GM12891 (cell line): ENCODE results near the gene ADAT3.
A peak's percentile ranks its signal among the peaks of the same experiment; 100 is the strongest.

Experiments
- DNase-seq: peaks from one replicate; pipeline ENCODE4 v3.0.0; 2011; ENCODE audit warnings: low spot score; ENCODE audit not compliant: insufficient read length
- FAIRE-seq: peaks from 2 replicates; lab custom pipeline; 2011; peaks lifted over from hg19 to GRCh38; lab: Jason Lieb, UNC
- PAX5 ChIP-seq: IDR thresholded peaks from 2 replicates; pipeline ENCODE4 v1.6.1; 2011; ENCODE audit warnings: low read length, moderate library complexity, mild to moderate bottlenecking; ENCODE audit not compliant: insufficient read depth, severe bottlenecking
- POLR2A ChIP-seq: IDR thresholded peaks from 2 replicates; pipeline ENCODE4 v1.6.1; 2011; ENCODE audit warnings: low read depth, low read length, control low read depth
- POLR2AphosphoS5 ChIP-seq: IDR thresholded peaks from 2 replicates; pipeline ENCODE4 v1.6.1; 2011; ENCODE audit warnings: low read depth, low read length, control low read depth
- POU2F2 ChIP-seq: IDR thresholded peaks from 2 replicates; pipeline ENCODE4 v1.6.1; 2011; ENCODE audit warnings: low read depth, mild to moderate bottlenecking, control low read depth, low read length, moderate library complexity
- SPI1 ChIP-seq: IDR thresholded peaks from 2 replicates; pipeline ENCODE4 v1.6.1; 2011; ENCODE audit warnings: low read depth, low read length, control low read depth
- TAF1 ChIP-seq: IDR thresholded peaks from 2 replicates; pipeline ENCODE4 v1.6.1; 2011; ENCODE audit warnings: low read depth, low read length, control low read depth

The ADAT3 gene

DNA sequence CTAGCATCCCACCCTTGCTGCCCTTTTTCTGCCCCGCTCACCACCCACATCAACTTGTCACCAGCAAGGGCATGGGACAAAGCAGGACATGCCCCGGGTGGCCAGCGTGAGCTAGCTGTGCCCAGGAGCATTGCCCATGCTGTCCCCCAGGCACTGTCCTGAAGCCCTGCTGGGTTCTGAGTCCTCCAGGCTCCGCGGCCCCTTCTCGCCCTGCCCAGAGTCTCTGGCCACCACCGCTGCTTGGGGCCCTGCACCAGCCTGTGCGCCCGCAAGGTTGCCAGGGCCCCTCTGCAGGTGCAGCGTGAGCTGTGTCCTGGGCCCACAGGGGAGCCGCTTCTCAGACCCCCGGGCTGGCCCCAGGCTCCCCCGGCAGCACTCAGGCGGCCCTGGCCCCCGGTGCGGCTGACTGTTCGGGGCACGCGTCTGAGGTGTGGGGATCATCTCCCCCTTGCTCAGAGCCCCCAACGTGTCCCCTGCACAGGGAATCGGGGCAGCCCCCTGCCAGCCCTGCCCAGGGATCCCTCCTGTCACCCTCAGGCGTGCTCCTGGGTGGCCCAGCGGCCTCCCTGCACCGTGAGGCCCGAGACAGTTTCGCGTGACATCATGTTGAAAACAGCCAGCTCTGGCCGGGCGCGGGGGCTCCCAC, 39.8 kb downstream of the ADAT3 start:
- TF ChIP-seq TAF1 = no peak
- TF ChIP-seq POLR2AphosphoS5 = no peak
- no peak for TF ChIP-seq PAX5
- no peak for TF ChIP-seq POU2F2
- no peak for TF ChIP-seq POLR2A
- TF ChIP-seq SPI1 = no peak
- FAIRE-seq (no peak), DNase-seq (no peak)

DNA sequence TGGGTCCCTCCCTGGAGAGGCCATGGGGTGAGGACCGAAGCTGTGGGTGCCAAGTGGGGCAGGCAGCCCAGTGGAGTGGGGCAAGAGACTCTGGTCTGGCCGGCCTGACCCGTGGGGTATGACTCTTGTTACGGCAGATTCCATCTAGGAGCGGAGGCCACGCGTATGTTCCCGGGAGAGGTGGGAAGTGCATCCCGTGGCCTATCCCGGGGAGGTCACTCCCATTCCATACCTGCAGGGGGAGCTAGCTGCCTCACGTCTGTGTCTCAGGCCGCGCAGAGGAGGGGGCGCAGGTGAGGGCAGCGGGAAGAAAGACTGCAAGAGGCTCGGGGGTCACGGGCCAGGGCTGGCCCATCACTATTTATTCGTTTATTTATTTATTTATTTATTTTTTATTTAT, 40.7 kb downstream of the ADAT3 start:
- TF ChIP-seq TAF1 (no peak), POLR2A (no peak), POU2F2 (no peak)
- no peak for DNase-seq
- peak; percentile 9 for FAIRE-seq

- DNase-seq (no peak), FAIRE-seq (no peak)
- no peak for TF ChIP-seq PAX5
- TF ChIP-seq POLR2A = no peak
- TF ChIP-seq TAF1 = no peak
- no peak for TF ChIP-seq POLR2AphosphoS5
- TF ChIP-seq SPI1 = no peak
- no peak for TF ChIP-seq POU2F2
These were observed 42.5 kb downstream of the ADAT3 start for GRCh38 chr19:1947651-1948209.

GRCh38 chr19:1949304-1950101, 44.3 kb downstream of the ADAT3 start:
- no peak for TF ChIP-seq TAF1
- no peak for TF ChIP-seq POLR2AphosphoS5
- TF ChIP-seq POLR2A = no peak
- TF ChIP-seq PAX5 = no peak
- no peak for TF ChIP-seq SPI1
- no peak for TF ChIP-seq POU2F2
- DNase-seq (no peak), FAIRE-seq (no peak)

- no peak for TF ChIP-seq SPI1
- TF ChIP-seq POLR2AphosphoS5 = no peak
- TF ChIP-seq TAF1 = no peak
- TF ChIP-seq POU2F2 = no peak
- DNase-seq = no peak
- FAIRE-seq = no peak
These were observed 45.4 kb downstream of the ADAT3 start for GRCh38 chr19:1950640-1951039.

GRCh38 chr19:1952635-1953034, 47.4 kb downstream of the ADAT3 start:
- DNase-seq (no peak), FAIRE-seq (no peak)
- TF ChIP-seq PAX5 (no peak), POLR2AphosphoS5 (no peak), SPI1 (no peak), POU2F2 (no peak), POLR2A (no peak), TAF1 (no peak)

DNA sequence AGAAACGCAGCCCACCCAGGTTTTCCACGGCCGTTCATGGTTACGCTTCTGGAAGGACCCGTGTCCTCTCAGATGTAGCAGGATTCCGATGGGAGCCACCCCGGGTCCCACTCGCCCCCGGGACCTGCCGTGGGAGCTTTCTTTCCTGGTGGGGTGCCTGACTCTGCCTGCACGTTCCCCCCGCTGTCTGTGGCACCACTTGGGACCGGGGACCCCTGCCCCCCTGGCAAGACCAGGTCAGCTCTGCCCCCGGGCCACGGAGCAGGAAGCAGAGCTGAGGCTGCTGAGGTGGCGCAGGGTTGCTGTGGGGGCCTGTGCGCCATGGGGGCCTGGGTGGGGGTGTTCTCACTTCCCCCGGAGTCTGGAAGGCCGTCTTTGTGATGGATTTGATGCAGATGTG, 47.8 kb downstream of the ADAT3 start:
- DNase-seq (no peak), FAIRE-seq (no peak)
- TF ChIP-seq PAX5 (no peak), POLR2A (no peak), SPI1 (no peak), POLR2AphosphoS5 (no peak), TAF1 (no peak), POU2F2 (no peak)

DNA sequence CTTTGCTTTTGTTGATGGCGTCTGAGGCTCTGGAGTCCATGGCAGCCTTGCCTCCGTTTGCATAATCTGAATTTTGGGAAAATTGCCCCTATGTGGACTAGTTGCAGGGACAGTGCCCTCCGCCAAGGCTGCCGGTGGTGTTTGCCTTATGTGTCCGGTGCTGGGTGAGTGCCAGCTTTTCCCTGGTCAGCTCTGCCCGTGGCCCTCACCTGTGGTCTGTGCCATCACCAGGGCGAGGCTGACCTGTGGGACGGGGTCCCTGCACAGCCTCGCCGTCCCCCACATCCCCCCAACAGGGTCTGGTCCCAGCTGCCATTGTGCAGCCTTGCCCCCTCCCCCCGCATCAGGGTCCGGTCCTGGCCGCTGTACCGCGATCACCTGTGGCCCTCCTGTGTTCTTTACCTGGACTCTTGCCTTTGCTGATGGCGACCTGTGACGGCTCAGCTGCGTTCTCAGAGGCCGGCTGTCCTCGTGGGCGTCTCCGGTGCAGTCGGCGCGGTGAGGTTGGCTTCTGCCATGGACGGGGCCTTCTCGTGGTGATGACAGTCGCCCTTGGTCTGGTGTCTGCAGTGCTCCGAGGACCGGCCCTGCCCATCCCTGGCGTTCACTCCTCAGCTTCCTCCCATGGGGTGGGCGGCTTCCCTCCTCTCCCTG, 48.4 kb downstream of the ADAT3 start:
- no peak for DNase-seq
- no peak for FAIRE-seq
- no peak for TF ChIP-seq SPI1
- no peak for TF ChIP-seq POLR2AphosphoS5
- TF ChIP-seq POU2F2 = no peak
- TF ChIP-seq PAX5 = no peak
- TF ChIP-seq TAF1 = no peak
- TF ChIP-seq POLR2A = no peak

DNA sequence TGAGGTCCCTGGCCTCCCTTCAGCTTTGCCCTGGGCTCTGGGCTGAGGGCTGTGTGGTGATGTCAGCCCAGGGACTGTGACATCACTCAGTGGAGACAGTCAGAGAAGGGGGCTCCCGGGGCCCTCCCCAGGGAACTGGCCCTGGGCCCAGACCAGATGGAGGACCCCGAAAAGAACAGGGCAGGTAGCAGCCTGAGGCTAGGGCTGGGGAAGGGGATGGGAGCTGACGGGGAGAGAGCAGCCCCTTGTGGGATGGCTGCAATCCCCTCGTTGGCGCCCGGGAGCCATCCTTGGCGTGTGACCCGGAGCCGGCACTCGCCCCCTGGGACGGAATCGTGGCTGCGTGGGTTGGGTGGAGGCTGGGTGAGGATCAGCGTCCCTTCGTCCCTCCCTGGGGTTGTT, 49.3 kb downstream of the ADAT3 start:
- FAIRE-seq (no peak), DNase-seq (no peak)
- TF ChIP-seq POU2F2 (no peak), SPI1 (no peak), POLR2AphosphoS5 (no peak), POLR2A (no peak), PAX5 (no peak), TAF1 (no peak)
